Activated T-helper 9 cell treated with anti-CD3 and anti-CD28 coated beads, Interleukin-2, amount 50 U/mL, for 16 hours (primary cell): ENCODE results near the gene PTS.
A peak's percentile ranks its signal among the peaks of the same experiment; 100 is the strongest.
"Not testable (repeated sequence)": the region's sequence is repeated elsewhere in the genome, so short reads cannot be mapped to it uniquely, and the experiment has no call there.

Source experiments
- DNase-seq: peaks from one replicate; pipeline ENCODE4 v3.0.0-alpha.2; 2020; ENCODE audit warnings: low read depth

Gene PTS

GRCh38 chr11:112226062-112226830, at the start of gene PTS:
TSS of gene PTS (plus strand) at chr11:112226428. CDS start at chr11:112226444, 16 bp downstream.
- peak; percentile 73 for DNase-seq

GRCh38 chr11:112177589-112177988, 48.6 kb upstream of the PTS start:
- no peak for DNase-seq

GRCh38 chr11:112178428-112178827, 47.8 kb upstream of the PTS start:
- DNase-seq: no peak

- DNase-seq: no peak
Measured at GRCh38 chr11:112178936-112179335, 47.3 kb upstream of the PTS start.

GRCh38 chr11:112179601-112180000, 46.6 kb upstream of the PTS start:
- DNase-seq: no peak

GRCh38 chr11:112182867-112183266, 43.4 kb upstream of the PTS start:
- DNase-seq: no peak

- DNase-seq: no peak
Measured at GRCh38 chr11:112185883-112186282, 40.3 kb upstream of the PTS start.

- no peak for DNase-seq
Measured at GRCh38 chr11:112186304-112186703, 39.9 kb upstream of the PTS start.

- DNase-seq: not testable (repeated sequence)
Measured at GRCh38 chr11:112195113-112195512, 31.1 kb upstream of the PTS start.

GRCh38 chr11:112195951-112196351, 30.3 kb upstream of the PTS start:
- no peak for DNase-seq

- no peak for DNase-seq
Measured at GRCh38 chr11:112196519-112197087, 29.6 kb upstream of the PTS start.

- DNase-seq: not testable (repeated sequence)
Measured at GRCh38 chr11:112199101-112199500, 27.1 kb upstream of the PTS start.

- no peak for DNase-seq
Measured at GRCh38 chr11:112200252-112200651, 26.0 kb upstream of the PTS start.

- no peak for DNase-seq
Measured at GRCh38 chr11:112206071-112206470, 20.2 kb upstream of the PTS start.

GRCh38 chr11:112210890-112211289, 15.3 kb upstream of the PTS start:
- no peak for DNase-seq

GRCh38 chr11:112211536-112211935, 14.7 kb upstream of the PTS start:
- DNase-seq: no peak

GRCh38 chr11:112212290-112212689, 13.9 kb upstream of the PTS start:
- no peak for DNase-seq

GRCh38 chr11:112212710-112213109, 13.5 kb upstream of the PTS start:
- no peak for DNase-seq

- DNase-seq: no peak
Measured at GRCh38 chr11:112213753-112214152, 12.5 kb upstream of the PTS start.

- DNase-seq: no peak
Measured at GRCh38 chr11:112215621-112216020, 10.6 kb upstream of the PTS start.

- DNase-seq: no peak
Measured at GRCh38 chr11:112216561-112217105, 9.6 kb upstream of the PTS start.

GRCh38 chr11:112219476-112220232, 6.6 kb upstream of the PTS start:
- no peak for DNase-seq
